GM23338 (cell line): Measurements from ENCODE around the gene FBLN1. TPM values are rescaled to one million over a fixed set of nuclear protein-coding genes. Genes with fewer than 3 reads are reported as not detected.

Experiments
- ATAC-seq: fragments of 200-7000 bp; cut with Tn5 transposase; 3 replicates; pipeline ENCODE4 v1.9.1; 2020
- DNase-seq: peaks from one replicate; pipeline ENCODE4 v3.0.0-alpha.2; 2015; ENCODE audit warnings: low spot score
- H2AFZ ChIP-seq: fragments of 200-600 bp; sonication (generic); 2 replicates; pipeline ENCODE4 v1.8.0; 2016; ENCODE audit warnings: antibody characterized with exemption, mild to moderate bottlenecking, moderate library complexity
- H3F3A ChIP-seq: fragments of 200-600 bp; sonication (generic); replicated peaks from 2 replicates; pipeline ENCODE4 v1.8.0; 2017; ENCODE audit warnings: antibody characterized with exemption, mixed run types, low read depth
- H3K27ac ChIP-seq: fragments of 200-600 bp; sonication (generic); 2 replicates; pipeline ENCODE4 v1.6.1; 2016; ENCODE audit warnings: low read depth
- H3K27me3 ChIP-seq: fragments of 200-600 bp; sonication (generic); 2 replicates; pipeline ENCODE4 v1.8.0; 2016; ENCODE audit warnings: mild to moderate bottlenecking, mixed run types, moderate library complexity; ENCODE audit not compliant: insufficient read depth
- H3K36me3 ChIP-seq: fragments of 200-600 bp; sonication (generic); 2 replicates; pipeline ENCODE4 v1.8.0; 2016; ENCODE audit warnings: mild to moderate bottlenecking; ENCODE audit not compliant: insufficient read depth
- H3K4me1 ChIP-seq: fragments of 200-600 bp; sonication (generic); 2 replicates; pipeline ENCODE4 v1.8.0; 2016; ENCODE audit warnings: mild to moderate bottlenecking, moderate library complexity; ENCODE audit not compliant: insufficient read depth
- H3K4me2 ChIP-seq: fragments of 200-600 bp; sonication (generic); 2 replicates; pipeline ENCODE4 v1.7.1; 2017; ENCODE audit warnings: mixed run types
- H3K4me3 ChIP-seq: fragments of 200-600 bp; sonication (generic); 2 replicates; pipeline ENCODE4 v1.6.1; 2016; ENCODE audit warnings: mixed run types
- H3K79me2 ChIP-seq: fragments of 200-600 bp; sonication (generic); replicated peaks from 2 replicates; pipeline ENCODE4 v1.8.0; 2017; ENCODE audit warnings: mild to moderate bottlenecking; ENCODE audit not compliant: insufficient read depth
- H3K9me2 ChIP-seq: fragments of 200-600 bp; sonication (generic); 2 replicates; pipeline ENCODE4 v1.8.0; 2017; ENCODE audit not compliant: insufficient read depth
- H4K20me1 ChIP-seq: fragments of 200-600 bp; sonication (generic); replicated peaks from 2 replicates; pipeline ENCODE4 v1.8.0; 2017; ENCODE audit warnings: mild to moderate bottlenecking; ENCODE audit not compliant: insufficient read depth
- H3K27ac Mint-ChIP-seq: 2 replicates; pipeline ENCODE4 v1.8.0; 2020; ENCODE audit warnings: inconsistent platforms, mild to moderate bottlenecking, moderate library complexity, mixed read lengths
- H3K27me3 Mint-ChIP-seq: 3 replicates; pipeline ENCODE4 v1.8.0; 2022; ENCODE audit warnings: low read depth, mild to moderate bottlenecking, moderate library complexity, mixed read lengths, inconsistent platforms; ENCODE audit not compliant: insufficient read depth, poor library complexity
- H3K36me3 Mint-ChIP-seq: 3 replicates; pipeline ENCODE4 v1.8.0; 2021; ENCODE audit warnings: low read depth, mild to moderate bottlenecking, inconsistent platforms, moderate library complexity, mixed read lengths
- H3K4me1 Mint-ChIP-seq: 3 replicates; pipeline ENCODE4 v1.8.0; 2020; ENCODE audit warnings: mild to moderate bottlenecking, inconsistent platforms, mixed read lengths
- H3K4me3 Mint-ChIP-seq: 3 replicates; pipeline ENCODE4 v1.8.0; 2021; ENCODE audit warnings: moderate library complexity, mild to moderate bottlenecking, inconsistent platforms, mixed read lengths
- H3K9me3 Mint-ChIP-seq: 3 replicates; pipeline ENCODE4 v1.8.0; 2020; ENCODE audit warnings: moderate library complexity, mild to moderate bottlenecking, inconsistent platforms, mixed read lengths
- CREB1 ChIP-seq: fragments of 250-450 bp; sonication (Bioruptor Pico); IDR thresholded peaks from 2 replicates; pipeline ENCODE4 v1.5.0; 2020; ENCODE audit warnings: low read depth, mild to moderate bottlenecking, moderate library complexity
- EZH2 ChIP-seq: fragments of 200-600 bp; sonication (generic); IDR thresholded peaks from one replicate; pipeline ENCODE4 v1.8.0; 2017; ENCODE audit warnings: antibody characterized with exemption, mild to moderate bottlenecking, low read depth; ENCODE audit not compliant: unreplicated experiment
- EZH2phosphoT487 ChIP-seq: fragments of 200-600 bp; sonication (generic); IDR thresholded peaks from one replicate; pipeline ENCODE4 v1.8.1; 2018; ENCODE audit warnings: antibody characterized with exemption; ENCODE audit not compliant: unreplicated experiment
- JUNB ChIP-seq: IDR thresholded peaks from one replicate; pipeline ENCODE4 v1.6.1; 2016; ENCODE audit warnings: antibody characterized with exemption; ENCODE audit not compliant: unreplicated experiment
- NANOG ChIP-seq: IDR thresholded peaks from 2 replicates; pipeline ENCODE4 v1.6.1; 2016; ENCODE audit warnings: antibody characterized with exemption, borderline replicate concordance
- POLR2AphosphoS5 ChIP-seq: IDR thresholded peaks from 2 replicates; pipeline ENCODE4 v1.6.1; 2016; ENCODE audit warnings: antibody characterized with exemption, low read depth
- STAT1 ChIP-seq: IDR thresholded peaks from one replicate; pipeline ENCODE4 v1.6.1; 2016; ENCODE audit warnings: antibody characterized with exemption; ENCODE audit not compliant: unreplicated experiment
- ZNF114 ChIP-seq: fragments of 250-450 bp; sonication (Bioruptor Pico); IDR thresholded peaks from 2 replicates; pipeline ENCODE4 v1.5.0; 2020; ENCODE audit warnings: mild to moderate bottlenecking, moderate library complexity
- ZNF331 ChIP-seq: fragments of 250-450 bp; sonication (Bioruptor Pico); IDR thresholded peaks from 2 replicates; pipeline ENCODE4 v1.5.0; 2020; ENCODE audit warnings: low read depth, mild to moderate bottlenecking, moderate library complexity
- polyA plus RNA-seq: library from polyadenylated mRNA; unstranded; fragments of >200 nt; fragmentation: Nextera tagmentation; extraction: Ambion mirVana; gene quantifications from 2 replicates; pipeline ENCODE4 v1.2.1, GENCODE V29; 2016
- total RNA-seq: library from RNA; depleted of rRNA; stranded (reverse); fragments of >200 nt; shearing (Covaris generic); gene quantifications from 2 replicates; pipeline ENCODE4 v1.2.3, GENCODE V29; 2014
- TF ChIP-seq, protein P1 (sequence below): IDR thresholded peaks from 2 replicates; pipeline ENCODE4 v1.6.1; 2016; ENCODE audit warnings: antibody characterized with exemption
- TF ChIP-seq, protein P2 (sequence below): IDR thresholded peaks from one replicate; pipeline ENCODE4 v1.6.1; 2018; ENCODE audit warnings: antibody characterized with exemption; ENCODE audit not compliant: unreplicated experiment
- TF ChIP-seq, protein P3 (sequence below), 2 experiments: fragments of 200-600 bp in 1 of 2; sonication (generic) in 1 of 2; conservative IDR thresholded peaks; 2 replicates each; pipeline versions ENCODE4 v1.5.1 to v1.6.1; 2016 to 2017; ENCODE audit warnings: antibody characterized with exemption in 2 of 2, low read depth in 2 of 2, mild to moderate bottlenecking in 2 of 2, moderate library complexity in 1 of 2

FBLN1 gene
- total and polyA plus RNA-seq, 2 experiments from 2014 or later, result 90.1 to 137 TPM

DNA sequence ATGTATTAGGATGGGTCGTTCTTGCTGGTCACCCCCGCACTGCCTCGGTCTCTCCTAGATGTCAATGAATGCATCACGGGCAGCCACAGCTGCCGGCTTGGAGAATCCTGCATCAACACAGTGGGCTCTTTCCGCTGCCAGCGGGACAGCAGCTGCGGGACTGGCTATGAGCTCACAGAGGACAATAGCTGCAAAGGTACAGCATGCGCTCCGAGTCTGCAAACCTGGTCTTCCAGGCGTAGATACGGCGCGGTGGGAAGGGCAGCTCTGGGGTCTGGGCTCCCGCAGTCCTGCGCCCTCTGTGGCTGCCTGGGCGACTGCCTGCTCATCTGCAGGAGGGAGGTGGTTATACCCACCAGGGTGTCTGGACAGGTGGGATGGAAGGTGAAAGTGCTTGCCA is 31.0 kb downstream of the FBLN1 start:
- Histone ChIP-seq H3K4me3 (no peak overlapping the region), H3F3A (no peaks in the 10 kb centered on the region), H3K4me2 (no peak overlapping the region), H4K20me1 (peaks cover 8% of the 10 kb centered on the region), H3K36me3 (peaks cover 16% of the 10 kb centered on the region), H3K79me2 (no peaks in the 10 kb centered on the region), H3K27ac (no peak overlapping the region), H2AFZ (no peak overlapping the region), H3K27me3 (no peaks in the 10 kb centered on the region), H3K9me2 (no peaks in the 10 kb centered on the region), H3K4me1 (no peaks in the 10 kb centered on the region)
- Mint-ChIP-seq H3K4me3 (no peak overlapping the region), H3K27me3 (no peaks in the 10 kb centered on the region), H3K4me1 (peaks cover 5% of the 10 kb centered on the region; the same call in 2 of the 3 replicates), H3K9me3 (no peaks in the 10 kb centered on the region), H3K36me3 (peaks cover 59% of the 10 kb centered on the region), H3K27ac (no peak overlapping the region)
- no peak for DNase-seq
- ATAC-seq, result no peak
- TF ChIP-seq, protein P1, sequence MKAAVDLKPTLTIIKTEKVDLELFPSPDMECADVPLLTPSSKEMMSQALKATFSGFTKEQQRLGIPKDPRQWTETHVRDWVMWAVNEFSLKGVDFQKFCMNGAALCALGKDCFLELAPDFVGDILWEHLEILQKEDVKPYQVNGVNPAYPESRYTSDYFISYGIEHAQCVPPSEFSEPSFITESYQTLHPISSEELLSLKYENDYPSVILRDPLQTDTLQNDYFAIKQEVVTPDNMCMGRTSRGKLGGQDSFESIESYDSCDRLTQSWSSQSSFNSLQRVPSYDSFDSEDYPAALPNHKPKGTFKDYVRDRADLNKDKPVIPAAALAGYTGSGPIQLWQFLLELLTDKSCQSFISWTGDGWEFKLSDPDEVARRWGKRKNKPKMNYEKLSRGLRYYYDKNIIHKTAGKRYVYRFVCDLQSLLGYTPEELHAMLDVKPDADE, result no peak
- TF ChIP-seq, protein P2, sequence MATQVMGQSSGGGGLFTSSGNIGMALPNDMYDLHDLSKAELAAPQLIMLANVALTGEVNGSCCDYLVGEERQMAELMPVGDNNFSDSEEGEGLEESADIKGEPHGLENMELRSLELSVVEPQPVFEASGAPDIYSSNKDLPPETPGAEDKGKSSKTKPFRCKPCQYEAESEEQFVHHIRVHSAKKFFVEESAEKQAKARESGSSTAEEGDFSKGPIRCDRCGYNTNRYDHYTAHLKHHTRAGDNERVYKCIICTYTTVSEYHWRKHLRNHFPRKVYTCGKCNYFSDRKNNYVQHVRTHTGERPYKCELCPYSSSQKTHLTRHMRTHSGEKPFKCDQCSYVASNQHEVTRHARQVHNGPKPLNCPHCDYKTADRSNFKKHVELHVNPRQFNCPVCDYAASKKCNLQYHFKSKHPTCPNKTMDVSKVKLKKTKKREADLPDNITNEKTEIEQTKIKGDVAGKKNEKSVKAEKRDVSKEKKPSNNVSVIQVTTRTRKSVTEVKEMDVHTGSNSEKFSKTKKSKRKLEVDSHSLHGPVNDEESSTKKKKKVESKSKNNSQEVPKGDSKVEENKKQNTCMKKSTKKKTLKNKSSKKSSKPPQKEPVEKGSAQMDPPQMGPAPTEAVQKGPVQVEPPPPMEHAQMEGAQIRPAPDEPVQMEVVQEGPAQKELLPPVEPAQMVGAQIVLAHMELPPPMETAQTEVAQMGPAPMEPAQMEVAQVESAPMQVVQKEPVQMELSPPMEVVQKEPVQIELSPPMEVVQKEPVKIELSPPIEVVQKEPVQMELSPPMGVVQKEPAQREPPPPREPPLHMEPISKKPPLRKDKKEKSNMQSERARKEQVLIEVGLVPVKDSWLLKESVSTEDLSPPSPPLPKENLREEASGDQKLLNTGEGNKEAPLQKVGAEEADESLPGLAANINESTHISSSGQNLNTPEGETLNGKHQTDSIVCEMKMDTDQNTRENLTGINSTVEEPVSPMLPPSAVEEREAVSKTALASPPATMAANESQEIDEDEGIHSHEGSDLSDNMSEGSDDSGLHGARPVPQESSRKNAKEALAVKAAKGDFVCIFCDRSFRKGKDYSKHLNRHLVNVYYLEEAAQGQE, result no peak
- TF ChIP-seq CREB1 (CRISPR knock-in tag), result no peak
- TF ChIP-seq NANOG, result no peak
- TF ChIP-seq, protein P3, sequence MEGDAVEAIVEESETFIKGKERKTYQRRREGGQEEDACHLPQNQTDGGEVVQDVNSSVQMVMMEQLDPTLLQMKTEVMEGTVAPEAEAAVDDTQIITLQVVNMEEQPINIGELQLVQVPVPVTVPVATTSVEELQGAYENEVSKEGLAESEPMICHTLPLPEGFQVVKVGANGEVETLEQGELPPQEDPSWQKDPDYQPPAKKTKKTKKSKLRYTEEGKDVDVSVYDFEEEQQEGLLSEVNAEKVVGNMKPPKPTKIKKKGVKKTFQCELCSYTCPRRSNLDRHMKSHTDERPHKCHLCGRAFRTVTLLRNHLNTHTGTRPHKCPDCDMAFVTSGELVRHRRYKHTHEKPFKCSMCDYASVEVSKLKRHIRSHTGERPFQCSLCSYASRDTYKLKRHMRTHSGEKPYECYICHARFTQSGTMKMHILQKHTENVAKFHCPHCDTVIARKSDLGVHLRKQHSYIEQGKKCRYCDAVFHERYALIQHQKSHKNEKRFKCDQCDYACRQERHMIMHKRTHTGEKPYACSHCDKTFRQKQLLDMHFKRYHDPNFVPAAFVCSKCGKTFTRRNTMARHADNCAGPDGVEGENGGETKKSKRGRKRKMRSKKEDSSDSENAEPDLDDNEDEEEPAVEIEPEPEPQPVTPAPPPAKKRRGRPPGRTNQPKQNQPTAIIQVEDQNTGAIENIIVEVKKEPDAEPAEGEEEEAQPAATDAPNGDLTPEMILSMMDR (conservative IDR thresholded peaks at IDR 0.05; ENCODE audit: low read depth in 2 of 2), result no peak
- TF ChIP-seq ZNF331 (CRISPR knock-in tag), result no peak
- no peak for TF ChIP-seq ZNF114 (CRISPR knock-in tag)
- no peak for TF ChIP-seq STAT1
- TF ChIP-seq EZH2phosphoT487, result no peak
- TF ChIP-seq EZH2, result no peak
- no peak for TF ChIP-seq POLR2AphosphoS5
- no peak for TF ChIP-seq JUNB
